ENCODE measurements around the gene CNN3.

The CNN3 gene

DNA sequence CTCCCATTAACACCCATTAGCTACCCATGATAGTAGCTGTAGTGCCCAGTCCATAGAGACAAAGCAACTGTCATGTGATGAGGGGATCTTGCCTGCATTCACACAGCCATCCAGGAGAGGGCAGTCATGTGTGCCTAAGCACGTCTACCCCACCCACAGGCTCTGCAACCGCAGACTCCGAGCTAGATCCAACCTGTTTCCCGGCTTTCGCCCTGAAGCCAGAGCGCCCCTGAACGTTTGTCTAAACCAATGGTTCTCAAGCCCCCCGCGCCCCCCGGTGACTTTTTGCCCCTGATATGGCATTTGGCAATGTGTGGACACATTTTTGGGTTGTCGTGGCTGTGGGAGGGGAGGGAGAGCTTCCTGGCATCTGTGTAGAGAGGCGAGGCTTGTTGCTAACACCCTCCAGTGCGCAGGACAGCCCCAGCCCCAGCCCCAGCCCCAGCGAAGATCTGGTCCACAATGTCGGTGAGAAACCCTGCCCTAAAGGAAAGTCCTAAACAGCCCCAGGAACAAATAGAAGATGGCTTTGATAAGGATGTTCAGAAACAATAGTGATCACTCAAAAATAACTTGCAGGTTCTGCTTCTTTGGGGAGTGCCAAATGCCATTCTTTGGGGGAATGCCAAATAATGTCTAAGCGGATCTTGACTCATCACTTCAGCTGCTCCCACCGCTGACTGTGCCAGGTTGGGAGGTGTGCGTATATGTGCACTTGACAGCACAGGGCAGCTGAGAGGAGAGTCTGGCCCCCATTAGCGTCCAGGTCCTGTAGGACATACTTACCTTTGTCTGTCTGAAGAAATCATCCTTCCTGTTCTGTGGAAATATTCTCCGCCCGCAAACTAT lies 72.2 kb downstream of the CNN3 start:
- peak; percentile 92 for DNase-seq

DNA sequence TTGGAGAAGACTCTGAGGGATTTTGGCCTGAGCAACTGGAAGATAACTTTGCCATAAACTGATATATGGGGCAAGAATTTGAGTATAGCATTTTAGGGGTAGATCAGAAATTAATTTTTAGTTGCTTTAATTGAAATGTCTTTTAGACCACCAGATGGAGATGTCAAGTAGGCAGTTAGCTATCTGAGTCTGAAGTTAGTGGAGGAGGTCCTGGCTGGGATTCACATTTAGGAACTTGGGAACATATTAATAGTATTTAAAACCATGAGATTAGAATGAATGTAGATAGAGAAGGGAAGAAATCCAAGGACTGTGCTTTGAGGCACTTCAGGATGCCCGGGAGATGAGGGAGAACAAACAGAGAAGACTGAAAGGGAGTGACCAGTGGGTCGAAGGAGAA lies 74.1 kb downstream of the CNN3 start:
- no peak for DNase-seq

DNA sequence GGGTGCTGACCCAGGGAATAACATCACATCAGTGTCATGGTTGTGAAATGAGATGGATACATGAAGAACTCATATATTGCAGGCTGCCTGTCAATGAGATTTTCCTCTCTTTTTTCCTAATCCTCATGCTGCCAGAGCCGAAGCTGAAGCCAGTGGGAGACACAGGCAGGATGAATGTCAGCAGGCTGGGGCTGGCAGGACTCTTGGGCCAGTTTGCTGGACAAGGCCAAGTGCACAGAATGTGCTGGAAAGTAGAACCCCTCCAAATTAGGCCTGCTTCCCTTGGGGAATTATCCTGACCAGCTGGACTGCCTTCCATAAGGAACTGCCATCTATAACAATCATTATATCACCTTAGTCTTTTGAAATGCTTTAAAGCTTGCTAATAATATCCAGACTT lies 75.3 kb downstream of the CNN3 start:
- DNase-seq, result no peak
